Pancreas (tissue), 10 donors: Measurements from ENCODE around the gene SPTB. TPM values are rescaled to one million over a fixed set of nuclear protein-coding genes. Genes with fewer than 3 reads are reported as not detected.

Experiments used
- ATAC-seq, 4 donors: fragments of 200-7000 bp; cut with Tn5 transposase; one replicate each; pipeline versions ENCODE4 v1.8.0 to v1.9.1; 2020; ENCODE audit warnings: mild to moderate bottlenecking in 4 of 4, moderate library complexity in 4 of 4
- DNase-seq, 6 donors: peaks; one replicate each; pipeline ENCODE4 v3.0.0-alpha.2; 2020
- FAIRE-seq: peaks from 2 replicates; lab custom pipeline; 2012; peaks lifted over from hg19 to GRCh38; lab: Jason Lieb, UNC
- H3K27ac ChIP-seq, 4 donors: fragments of 200-600 bp; sonication (generic); 1 replicate in 3 of 4; 2 replicates in 1 of 4; pipeline versions ENCODE4 v1.5.0 to v1.8.0; 2020
- H3K27me3 ChIP-seq, 4 donors: fragments of 200-600 bp; one replicate each; pipeline ENCODE4 v1.8.0; 2021
- H3K36me3 ChIP-seq, 3 donors: fragments of 200-600 bp; sonication (generic) in 1 of 3; one replicate each; pipeline versions ENCODE4 v1.5.0 to v1.8.0; 2020 to 2021
- H3K4me1 ChIP-seq, 3 donors: fragments of 200-600 bp; one replicate each; pipeline ENCODE4 v1.8.0; 2021
- H3K4me3 ChIP-seq, 4 donors: fragments of 200-600 bp; sonication (generic) in 2 of 4; one replicate each; pipeline versions ENCODE4 v1.5.0 to v1.8.0; 2020 to 2021
- H3K9me3 ChIP-seq, 4 donors: fragments of 200-600 bp; one replicate each; pipeline ENCODE4 v1.8.0; 2021
- CTCF ChIP-seq, 4 donors: fragments of 200-600 bp; sonication (generic) in 3 of 4; IDR thresholded peaks; one replicate each; pipeline versions ENCODE4 v1.5.0 to v1.8.0; 2021; ENCODE audit warnings: antibody characterized with exemption in 4 of 4
- WGBS, 2 donors: extraction: QIAGEN DNeasy Blood & Tissue Kit; methylation state at CpG; one replicate each; pipeline ENCODE4 v1.1.7; 2013; 5-methylcytosine and 5-hydroxymethylcytosine counted together
- intact Hi-C, 3 donors: fragments of 100-400 bp; cut with DNase I; formaldehyde crosslinking; loops; one replicate each; pipeline versions ENCODE4 v1.11.1 to v1.14.2; 2022
- polyA plus RNA-seq, 2 donors: library from polyadenylated mRNA; stranded (reverse); fragments of 200-250 nt; gene quantifications; one replicate each; pipeline ENCODE4 v1.2.3, GENCODE V29; 2013
- total RNA-seq, 6 donors: library from RNA; stranded (reverse); fragmentation: NEBNext Ultra II Directional in 4 of 6; extraction: Animal tissue kit (Norgen Biotek cat#: 25700) in 4 of 6; gene quantifications; one replicate each; pipeline versions ENCODE4 v1.2.1 to v1.2.4, GENCODE V29; 2021 to 2023
- donor health status: healthy with polysubstance abuse.
- donor health status: DM: no; HTN: no; CAD: no; lungs with moderate emphysema.
- donor health status: DM: no; HTN: no; CAD: no.
- donor health status: control.
- donor health status: control.
- donor health status: Bipolar disorder and iron deficiency.
- donor health status: DM: yes; HTN: yes; CAD: no.
- donor health status: DM: no; HTN: no; CAD: no.
- donor health status: DM: no; HTN: no; CAD: no.
- donor health status: DM: yes; HTN: yes; CAD: no.

Gene SPTB
- total and polyA plus RNA-seq, 8 donors, result 0.73 to 6.5 (median 2.8) TPM

- Histone ChIP-seq H3K27me3 (no peaks in the 10 kb centered on the region), H3K9me3 (no peaks in the 10 kb centered on the region), H3K4me1 (no peaks in the 10 kb centered on the region), H3K27ac (no peak overlapping the region), H3K4me3 (no peak overlapping the region), H3K36me3 (no peaks in the 10 kb centered on the region)
- intact Hi-C loops, result no loop called here
- WGBS, 2 donors, result 84 to 90% methylated on average over 5 of the region's 5 CpGs
- no peak for ATAC-seq
- DNase-seq, result no peak
- FAIRE-seq, result no peak
- TF ChIP-seq CTCF (IDR thresholded peaks at IDR 0.05), result no peak
Measured at GRCh38 chr14:64835431-64835830, 44.3 kb downstream of the SPTB start.

DNA sequence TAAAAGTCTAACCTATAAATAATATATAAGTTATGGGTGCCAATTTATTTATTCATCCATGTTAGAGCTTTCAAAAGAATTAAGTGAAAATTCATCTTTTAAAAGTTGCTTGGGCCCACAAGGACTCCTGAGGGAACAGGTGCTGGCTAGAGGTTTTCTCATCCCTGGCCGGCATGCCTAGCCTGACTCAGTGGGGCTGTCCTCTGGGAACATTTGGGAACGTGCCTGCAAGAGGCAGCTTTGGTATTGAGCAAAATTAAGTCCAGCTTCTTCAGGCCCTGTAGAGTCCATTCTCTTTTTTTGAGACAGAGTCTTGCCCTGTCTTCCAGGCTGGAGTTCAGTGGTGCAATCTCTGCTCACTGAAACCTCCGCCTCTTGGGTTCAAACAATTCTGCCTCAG, 44.7 kb downstream of the SPTB start:
- WGBS, 2 donors, result 76 to 84% methylated on average over 3 of the region's 3 CpGs
- Histone ChIP-seq H3K4me3 (no peak overlapping the region), H3K27ac (no peak overlapping the region), H3K36me3 (no peaks in the 10 kb centered on the region), H3K4me1 (no peaks in the 10 kb centered on the region), H3K9me3 (no peaks in the 10 kb centered on the region), H3K27me3 (no peaks in the 10 kb centered on the region)
- ATAC-seq, result no peak
- no peak for TF ChIP-seq CTCF (IDR thresholded peaks at IDR 0.05)
- DNase-seq, result no peak
- intact Hi-C loops, result no loop called here
- FAIRE-seq, result no peak

GRCh38 chr14:64831419-64831818, 48.3 kb downstream of the SPTB start:
- WGBS, 2 donors, result 69 to 74% methylated on average over 5 of the region's 5 CpGs
- no peaks in the 10 kb centered on the region for H3K4me1 ChIP-seq
- intact Hi-C loops, result no loop called here
- no peaks in the 10 kb centered on the region for H3K36me3 ChIP-seq
- TF ChIP-seq CTCF (IDR thresholded peaks at IDR 0.05), result no peak
- no peak overlapping the region for H3K27ac ChIP-seq
- DNase-seq, result no peak
- no peaks in the 10 kb centered on the region for H3K9me3 ChIP-seq
- no peak for FAIRE-seq
- no peak for ATAC-seq
- H3K27me3 ChIP-seq, result no peaks in the 10 kb centered on the region
- H3K4me3 ChIP-seq, result no peak overlapping the region

DNA sequence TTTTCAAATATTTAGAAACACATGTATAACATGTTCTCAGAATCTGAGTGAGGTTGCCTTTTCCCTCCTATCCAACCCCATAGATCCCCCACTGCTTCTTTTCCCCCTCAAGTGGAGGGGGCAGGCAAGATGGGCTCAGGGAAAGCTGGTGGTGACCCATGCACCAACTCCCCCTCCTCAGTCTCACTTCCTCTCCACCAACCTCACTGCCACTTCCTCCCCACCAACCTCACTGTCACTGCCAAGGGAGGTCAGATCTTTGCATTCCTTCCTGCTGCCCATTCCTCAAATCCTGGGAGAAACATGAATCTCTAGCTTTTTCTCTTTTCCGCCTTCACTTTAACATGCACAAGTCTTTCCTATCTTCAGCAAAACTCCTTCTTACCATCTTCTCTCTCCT, 48.7 kb downstream of the SPTB start:
- Histone ChIP-seq H3K27ac (no peak overlapping the region), H3K4me3 (no peak overlapping the region), H3K4me1 (no peaks in the 10 kb centered on the region), H3K27me3 (no peaks in the 10 kb centered on the region), H3K9me3 (no peaks in the 10 kb centered on the region), H3K36me3 (no peaks in the 10 kb centered on the region)
- FAIRE-seq (no peak), ATAC-seq (no peak), DNase-seq (no peak)
- WGBS, 2 donors, result 91 to 96% methylated on average over 1 of the region's 1 CpG
- TF ChIP-seq CTCF (IDR thresholded peaks at IDR 0.05), result no peak
- intact Hi-C loops, result no loop called here

DNA sequence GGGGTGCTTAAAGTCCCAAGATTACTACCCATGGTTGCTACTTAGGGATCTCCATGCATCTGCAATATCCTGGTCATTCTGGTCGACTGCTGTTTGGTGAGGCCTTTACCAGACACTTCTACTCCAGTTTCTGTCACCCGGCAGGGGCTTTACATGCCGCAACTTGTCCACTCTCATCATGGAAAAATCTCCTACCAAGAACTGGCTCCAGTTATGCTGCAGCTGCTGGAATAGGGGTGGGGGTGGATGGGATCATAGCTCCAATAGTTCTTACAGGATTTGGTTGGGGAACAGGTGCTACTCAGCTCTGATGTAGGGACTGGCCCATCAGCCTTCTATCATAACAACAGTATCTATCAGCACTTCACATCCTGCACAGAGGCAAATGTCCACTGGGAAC, 51.6 kb downstream of the SPTB start:
- ATAC-seq, result no peak
- WGBS, 2 donors, result 88 to 89% methylated on average over 3 of the region's 3 CpGs

More for the DNA sequence above, 51.6 kb downstream of the SPTB start:
- DNase-seq (no peak), FAIRE-seq (no peak)
- no peak overlapping the region for H3K27ac ChIP-seq
- H3K4me1 ChIP-seq, result no peaks in the 10 kb centered on the region
- H3K27me3 ChIP-seq, result no peaks in the 10 kb centered on the region
- H3K4me3 ChIP-seq, result no peak overlapping the region
- no peaks in the 10 kb centered on the region for H3K36me3 ChIP-seq
- H3K9me3 ChIP-seq, result no peaks in the 10 kb centered on the region
- TF ChIP-seq CTCF (IDR thresholded peaks at IDR 0.05), result no peak
- intact Hi-C loops, result loop anchor here in 2 of 3 donors (10.0 kb wide), 3 partner anchors 57 to 157 kb away; partner anchors contain the start of genes FNTB (in 1 of the 2) and RAB15 (in 1 of the 2)
